ENCODE results near the gene RNF213.
"Not testable (repeated sequence)": the region's sequence is repeated elsewhere in the genome, so short reads cannot be mapped to it uniquely, and the experiment has no call there.

RNF213 gene

DNA sequence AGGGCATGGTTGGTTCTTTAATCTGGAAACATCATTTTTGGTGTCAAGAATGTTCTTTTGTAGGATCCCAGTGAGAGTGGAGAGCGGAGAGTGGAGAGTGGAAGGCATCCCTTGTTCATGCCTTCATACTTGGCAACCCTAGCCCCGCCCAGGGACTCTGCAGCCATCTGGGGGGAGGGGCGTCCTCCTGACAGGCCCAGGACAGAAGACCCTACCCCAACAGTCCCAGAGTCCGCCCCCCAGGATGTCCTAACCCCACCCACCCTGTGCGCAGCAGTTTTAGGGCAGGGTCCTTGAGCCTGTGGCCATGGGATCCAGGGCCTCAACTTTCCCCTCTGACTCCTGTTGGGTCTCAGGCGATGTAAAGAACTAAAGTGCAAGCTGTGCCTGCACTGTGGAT is 36.0 kb upstream of the RNF213 start:
- DNase-seq, result no peak

DNA sequence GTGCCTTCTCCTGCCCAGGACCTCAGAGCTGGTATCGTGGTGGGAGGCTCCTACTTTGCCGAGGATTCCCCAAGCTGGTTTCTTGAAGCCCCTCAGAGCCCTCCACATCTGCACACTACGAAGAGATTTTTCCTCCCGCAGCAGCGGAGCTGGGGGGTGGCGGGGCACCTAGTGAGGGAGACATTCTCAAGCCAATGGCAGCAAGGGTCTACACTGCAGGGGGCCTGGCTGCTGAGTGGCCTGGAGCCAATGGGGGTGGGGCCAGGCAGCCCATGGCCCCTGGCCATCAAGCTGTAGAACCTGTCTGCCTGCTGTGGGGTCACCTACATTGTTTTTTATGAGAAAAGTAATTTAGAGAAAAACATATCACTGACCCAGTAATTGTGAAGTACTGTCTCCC is 35.4 kb upstream of the RNF213 start:
- no peak for DNase-seq

DNA sequence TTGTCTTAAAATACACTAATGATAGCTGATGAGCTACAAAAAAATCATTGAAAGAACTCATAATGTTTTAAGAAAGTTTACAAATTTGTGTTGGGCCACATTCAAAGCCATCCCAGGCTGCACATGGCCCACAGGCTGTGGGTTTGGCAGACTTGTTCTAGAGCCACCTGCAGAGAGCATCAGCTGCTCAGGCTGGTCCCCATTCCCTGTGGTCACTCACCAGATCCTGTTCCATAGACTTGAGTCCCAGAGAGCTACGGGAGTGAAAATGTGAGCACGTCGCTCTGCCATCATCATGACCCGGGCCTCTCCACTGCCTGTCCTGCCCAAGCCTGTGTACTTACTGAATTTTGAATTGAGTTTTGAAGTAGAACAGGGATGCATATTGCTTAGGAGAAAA is 33.5 kb upstream of the RNF213 start:
- no peak for DNase-seq

DNA sequence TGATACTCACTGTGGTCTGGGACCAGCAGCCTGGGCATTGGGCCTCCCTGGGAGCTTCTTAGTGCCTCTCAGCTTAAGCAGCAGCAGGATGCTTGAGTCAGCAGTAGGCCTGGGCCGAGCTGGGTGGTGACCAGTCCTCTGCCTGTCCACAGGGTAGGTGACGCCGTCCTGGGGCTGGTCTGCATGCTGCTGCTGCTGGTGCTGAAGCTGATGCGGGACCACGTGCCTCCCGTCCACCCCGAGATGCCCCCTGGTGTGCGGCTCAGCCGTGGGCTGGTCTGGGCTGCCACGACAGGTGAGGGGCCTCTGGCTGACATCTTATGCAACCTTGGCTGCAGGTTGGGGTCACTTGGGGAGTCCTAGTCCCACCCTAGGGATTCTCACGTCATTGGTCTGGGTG is 33.0 kb upstream of the RNF213 start:
- DNase-seq, result no peak

DNA sequence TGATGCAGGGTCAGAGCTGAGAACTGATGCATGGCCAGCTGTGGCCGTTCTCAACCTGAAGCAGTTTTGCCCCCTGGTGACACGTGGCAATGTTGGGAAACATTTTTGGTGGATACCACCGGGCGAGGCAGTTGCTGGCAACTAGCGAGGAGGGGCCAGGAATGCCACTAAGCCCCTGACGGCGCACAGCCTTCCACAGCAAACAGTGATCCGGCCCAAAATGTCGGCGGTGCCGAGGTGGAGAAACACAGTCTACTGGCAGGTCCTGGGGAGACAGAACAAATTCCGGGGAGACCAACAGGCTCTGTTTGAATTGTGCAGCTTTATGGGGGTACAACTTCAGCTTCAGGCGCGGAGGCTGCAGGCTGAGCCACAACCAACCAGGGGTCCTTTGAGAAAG is 32.2 kb upstream of the RNF213 start:
- no peak for DNase-seq

DNA sequence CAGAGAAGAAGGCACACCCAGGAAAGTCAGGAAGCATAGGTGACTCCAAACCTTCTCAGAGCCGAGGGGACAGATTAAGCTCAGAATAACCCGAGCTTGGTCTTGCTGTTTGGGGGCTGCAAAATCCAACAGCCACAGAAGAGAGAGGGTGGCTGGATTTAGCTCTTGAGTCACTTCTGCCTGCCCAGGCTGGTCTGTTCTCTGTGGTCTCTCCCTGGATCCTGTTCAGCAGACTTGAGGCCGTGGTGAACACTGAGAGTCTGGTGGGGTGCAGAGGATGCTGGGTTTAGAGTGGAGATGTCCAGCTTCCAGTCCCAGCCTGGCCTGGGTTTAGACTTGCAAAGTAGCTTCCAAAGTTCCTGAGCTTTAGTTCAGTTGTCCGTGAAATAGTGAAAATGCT is 31.6 kb upstream of the RNF213 start:
- no peak for DNase-seq

DNA sequence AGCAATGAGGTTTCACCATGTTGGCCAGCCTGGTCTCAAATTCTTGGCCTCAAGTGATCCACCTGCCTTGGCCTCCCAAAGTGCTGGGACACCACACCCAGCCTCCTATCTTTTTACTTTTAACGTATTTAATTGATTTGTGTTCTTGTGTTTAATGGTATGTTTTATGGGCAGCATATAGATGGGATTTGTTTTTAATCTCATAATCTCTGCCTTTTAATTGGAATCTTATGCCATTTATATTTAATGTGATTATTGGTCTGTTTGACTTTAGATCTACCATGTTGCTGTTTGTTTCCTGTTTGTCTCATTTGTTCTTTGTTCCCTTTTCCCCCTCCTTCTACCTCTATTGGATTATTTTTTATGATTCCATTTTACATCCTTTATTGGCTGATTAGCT is 28.2 kb upstream of the RNF213 start:
- no peak for DNase-seq

DNA sequence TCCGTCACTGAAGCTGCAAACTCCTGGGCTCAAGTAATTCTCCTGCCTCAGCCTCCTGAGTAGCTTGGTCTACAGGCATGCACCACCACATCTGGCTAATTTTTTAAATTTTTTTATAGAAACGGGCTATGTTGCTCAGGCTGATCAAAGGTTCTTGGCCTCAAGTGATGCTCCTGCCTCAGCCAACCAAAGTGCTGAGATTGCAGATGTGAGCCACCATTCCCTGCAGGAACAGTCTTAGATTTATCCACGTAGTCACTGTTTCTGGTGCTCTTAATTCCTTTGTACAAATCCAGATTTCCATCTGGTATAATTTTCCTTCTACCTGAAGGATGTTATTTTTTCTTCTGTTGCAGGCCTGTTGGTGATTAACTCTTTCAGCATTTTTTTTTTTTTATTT is 27.4 kb upstream of the RNF213 start:
- no peak for DNase-seq

DNA sequence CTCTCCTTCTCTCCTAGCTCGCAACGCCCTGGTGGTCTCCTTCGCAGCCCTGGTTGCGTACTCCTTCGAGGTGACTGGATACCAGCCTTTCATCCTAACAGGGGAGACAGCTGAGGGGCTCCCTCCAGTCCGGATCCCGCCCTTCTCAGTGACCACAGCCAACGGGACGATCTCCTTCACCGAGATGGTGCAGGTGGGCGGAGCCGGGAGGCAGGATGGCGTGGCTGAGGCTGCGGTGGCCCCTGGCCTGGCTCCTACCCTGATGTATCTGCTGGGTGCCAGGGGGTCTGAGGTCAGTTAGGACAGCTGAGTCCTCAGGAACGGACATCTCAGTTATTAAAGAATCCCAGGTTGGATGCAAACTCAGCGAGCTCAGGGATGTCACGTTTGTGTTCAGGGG is 23.7 kb upstream of the RNF213 start:
- no peak for DNase-seq

DNA sequence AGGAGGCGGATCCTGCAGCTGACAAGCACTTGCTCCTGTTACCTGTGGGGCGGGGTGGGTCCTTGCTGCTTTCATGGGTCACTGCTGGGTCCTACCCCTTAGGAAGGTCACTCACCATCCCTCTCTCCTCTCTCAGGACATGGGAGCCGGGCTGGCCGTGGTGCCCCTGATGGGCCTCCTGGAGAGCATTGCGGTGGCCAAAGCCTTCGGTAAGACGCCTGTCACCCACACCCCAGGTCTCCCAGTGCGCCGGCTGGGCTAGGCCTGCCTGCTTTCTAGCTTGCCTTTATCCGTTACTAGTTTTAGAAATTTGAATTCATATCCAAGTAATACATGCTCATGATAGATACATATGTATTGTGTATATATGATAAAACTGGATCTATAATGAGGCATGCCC is 23.3 kb upstream of the RNF213 start:
- no peak for DNase-seq

DNA sequence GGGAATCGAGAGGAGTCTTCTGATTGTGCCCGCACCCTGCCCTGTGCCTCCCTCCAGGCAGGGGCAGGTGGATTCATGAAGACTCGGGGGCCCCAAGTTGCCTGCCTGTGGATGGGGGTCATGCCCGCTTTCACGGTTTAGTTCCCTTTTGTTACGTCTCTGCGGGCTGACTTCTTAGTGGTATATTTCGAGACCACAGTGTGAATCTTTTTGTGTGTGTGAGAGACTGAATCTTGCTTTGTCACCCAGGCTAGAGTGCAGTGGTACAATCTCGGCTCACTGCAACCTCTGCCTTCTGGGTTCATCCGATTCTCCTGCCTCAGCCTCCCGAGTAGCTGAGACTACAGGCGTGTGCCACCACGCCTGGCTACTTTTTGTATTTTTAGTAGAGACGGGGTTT is 18.1 kb upstream of the RNF213 start:
- no peak for DNase-seq

DNA sequence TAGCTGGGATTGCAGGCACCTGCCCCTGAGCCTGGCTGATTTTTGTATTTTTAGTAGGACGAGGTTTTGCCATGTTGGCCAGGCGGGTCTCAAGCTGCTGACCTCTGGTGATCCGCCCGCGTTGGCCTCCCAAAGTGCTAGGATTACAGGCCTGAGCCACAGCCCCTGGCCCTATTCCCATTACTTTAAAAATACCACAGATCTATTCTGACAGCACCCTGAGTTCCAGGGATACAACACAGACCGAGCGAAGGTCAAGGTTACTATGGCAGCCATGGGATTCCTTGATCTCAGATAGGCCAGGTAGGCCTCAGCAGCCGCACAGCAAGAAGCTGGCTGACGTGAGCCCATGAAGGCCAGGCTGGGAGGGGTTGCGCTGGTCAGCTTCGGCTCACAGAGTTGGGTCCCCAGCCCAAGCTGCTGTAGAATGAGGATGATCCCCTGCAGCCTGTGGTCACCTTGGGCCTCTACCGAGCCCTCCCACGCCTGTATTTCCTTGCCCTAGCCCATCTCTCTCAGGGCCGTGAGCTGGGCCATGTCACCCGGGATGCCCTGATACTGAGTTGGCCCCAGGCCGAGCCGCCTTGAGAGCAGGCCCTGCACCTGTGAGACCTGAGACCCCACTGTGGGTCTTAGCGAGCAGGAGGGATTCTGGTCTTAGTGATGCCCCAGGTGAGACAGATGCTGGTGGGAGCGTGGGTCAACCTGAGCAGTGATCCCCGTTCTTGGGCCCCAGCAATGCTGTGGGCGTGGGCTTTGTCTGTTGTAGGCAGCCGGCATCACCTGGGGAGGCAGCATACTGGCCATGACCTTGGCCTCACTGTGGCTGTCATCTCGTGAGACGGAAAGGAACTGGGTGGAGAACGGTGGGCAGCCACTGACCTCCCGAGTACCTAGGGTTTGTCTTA is 16.9 kb upstream of the RNF213 start:
- no peak for DNase-seq

DNA sequence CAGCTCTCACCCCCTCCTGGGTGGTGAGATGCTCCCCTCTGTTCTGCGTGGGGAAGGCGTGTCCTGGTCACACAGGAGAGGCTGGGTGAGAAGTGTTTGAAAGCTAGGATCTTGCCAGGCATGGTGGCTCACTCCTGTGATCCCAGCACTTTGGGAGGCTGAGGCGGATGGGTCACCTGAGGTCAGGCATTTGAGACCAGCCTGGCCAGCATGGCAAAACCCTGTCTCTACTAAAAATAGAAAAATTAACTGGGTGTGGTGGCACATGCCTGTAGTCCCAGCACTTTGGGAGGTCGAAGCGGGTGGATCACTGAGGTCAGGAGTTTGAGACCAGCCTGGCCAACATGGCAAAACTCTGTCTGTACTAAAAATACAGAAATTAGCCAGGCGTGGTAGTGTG is 16.2 kb upstream of the RNF213 start:
- not testable (repeated sequence) for DNase-seq

DNA sequence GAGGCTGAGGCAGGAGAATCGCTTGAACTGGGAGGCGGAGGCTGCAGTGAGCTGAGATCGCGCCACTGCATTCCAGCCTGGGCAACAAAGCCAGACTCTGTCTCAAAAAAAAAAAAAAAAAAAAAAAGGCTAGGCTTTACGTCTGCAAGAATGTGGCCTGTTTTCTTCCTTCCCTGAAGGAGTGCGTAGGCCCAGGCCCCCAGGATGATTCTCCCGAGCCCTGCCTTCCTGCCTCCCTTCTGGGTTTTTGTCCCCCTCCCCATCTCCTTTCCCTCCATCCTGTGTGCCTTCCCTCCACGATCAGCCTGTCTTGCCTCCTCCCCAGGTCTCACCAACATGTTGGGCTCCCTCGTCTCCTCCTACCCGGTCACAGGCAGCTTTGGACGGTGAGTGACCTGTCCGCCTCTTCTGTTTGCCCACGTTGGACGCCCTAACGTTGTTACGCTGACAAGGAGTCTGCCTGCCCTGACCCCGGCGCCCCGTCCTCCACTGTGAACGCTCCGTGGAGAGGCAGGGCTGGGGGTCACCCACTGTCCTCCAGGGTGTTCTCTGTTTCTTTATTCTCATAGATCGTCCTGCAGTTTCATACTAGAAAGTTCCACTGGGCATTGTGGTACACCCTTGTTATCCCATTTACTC is 15.7 kb upstream of the RNF213 start:
- no peak for DNase-seq

DNA sequence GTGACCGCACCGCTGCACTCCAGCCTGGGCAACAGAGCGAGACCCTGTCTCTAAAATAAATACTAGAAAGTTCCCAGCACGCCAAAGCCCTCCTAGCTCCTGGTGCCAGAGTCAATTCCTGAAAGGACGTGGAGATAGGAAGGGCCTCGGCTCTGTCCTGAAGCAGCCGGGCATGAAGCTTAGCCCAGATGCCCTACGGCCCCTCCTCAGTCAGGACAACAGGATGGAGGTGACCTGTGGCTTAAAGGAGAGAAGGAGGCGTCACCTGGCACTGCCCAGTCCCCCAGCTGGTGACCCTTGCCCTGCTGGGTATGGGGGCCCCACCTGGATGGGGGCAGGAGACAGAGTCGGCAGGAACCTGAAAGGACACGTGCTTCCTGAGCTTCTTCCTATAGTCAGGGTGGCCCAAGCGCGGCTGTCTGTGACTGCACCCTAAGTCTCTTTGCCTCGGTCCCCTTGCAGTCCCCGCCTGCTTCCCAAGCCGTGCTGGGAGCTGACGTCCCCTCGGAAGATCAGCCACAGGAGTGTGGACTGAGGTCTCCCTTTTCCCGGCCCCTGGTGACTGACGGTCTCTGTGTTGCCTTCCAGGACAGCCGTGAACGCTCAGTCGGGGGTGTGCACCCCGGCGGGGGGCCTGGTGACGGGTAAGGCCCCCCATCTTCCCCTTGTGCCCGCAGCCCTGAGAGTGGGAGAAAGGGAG is 14.9 kb upstream of the RNF213 start:
- no peak for DNase-seq

DNA sequence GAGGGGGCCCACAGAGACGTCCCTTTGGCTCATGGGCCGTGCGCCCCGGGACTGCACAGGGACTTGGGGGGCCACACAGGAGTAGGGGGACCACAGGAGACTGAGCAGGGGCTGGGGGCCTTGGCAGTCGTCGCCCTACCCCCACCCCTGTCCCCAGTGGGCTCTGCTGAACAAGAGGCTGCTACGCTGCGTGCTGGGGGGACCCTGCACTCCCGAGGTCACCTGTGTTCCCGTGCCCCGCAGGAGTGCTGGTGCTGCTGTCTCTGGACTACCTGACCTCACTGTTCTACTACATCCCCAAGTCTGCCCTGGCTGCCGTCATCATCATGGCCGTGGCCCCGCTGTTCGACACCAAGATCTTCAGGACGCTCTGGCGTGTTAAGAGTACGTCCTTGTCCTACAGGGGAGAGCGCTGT is 14.4 kb upstream of the RNF213 start:
- no peak for DNase-seq

DNA sequence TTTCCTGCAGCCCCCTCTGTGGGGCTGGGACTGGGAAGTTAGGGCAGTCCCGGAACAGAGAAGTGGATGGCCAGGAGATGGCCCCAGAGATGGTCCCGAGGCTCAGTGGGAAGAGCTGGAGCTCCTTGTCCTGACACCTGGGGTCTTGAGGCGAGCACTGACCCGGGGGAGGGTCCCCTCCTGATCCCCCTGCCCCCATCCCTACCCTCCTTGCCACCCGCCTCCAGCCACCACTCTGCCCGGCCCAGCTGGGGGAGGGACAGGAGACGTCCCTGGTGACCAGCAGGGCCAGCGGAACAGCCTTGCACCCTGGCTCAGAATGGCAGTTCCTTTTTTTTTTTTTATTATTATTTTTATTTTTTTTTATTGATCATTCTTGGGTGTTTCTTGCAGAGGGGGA is 13.9 kb upstream of the RNF213 start:
- DNase-seq, result no peak

DNA sequence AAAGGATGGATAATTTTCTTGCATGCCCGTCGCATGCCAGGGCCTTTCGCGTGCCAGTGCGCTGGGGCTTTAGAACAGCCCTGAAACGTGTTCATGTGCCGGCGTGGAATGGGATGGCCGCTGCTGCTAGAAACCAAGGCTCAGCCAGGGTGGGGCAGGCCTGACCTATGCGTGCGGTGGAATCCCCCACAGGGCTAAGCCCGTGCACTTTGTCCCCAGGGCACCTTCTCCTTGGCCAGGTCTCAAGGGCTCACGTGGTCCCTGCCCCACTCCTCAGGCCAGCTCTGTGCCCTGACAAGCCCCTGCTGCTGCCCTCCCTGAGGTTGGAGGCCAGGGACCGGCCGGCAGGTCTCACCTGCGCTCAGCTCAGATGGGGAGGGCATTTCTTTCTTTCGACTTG is 13.1 kb upstream of the RNF213 start:
- no peak for DNase-seq

DNA sequence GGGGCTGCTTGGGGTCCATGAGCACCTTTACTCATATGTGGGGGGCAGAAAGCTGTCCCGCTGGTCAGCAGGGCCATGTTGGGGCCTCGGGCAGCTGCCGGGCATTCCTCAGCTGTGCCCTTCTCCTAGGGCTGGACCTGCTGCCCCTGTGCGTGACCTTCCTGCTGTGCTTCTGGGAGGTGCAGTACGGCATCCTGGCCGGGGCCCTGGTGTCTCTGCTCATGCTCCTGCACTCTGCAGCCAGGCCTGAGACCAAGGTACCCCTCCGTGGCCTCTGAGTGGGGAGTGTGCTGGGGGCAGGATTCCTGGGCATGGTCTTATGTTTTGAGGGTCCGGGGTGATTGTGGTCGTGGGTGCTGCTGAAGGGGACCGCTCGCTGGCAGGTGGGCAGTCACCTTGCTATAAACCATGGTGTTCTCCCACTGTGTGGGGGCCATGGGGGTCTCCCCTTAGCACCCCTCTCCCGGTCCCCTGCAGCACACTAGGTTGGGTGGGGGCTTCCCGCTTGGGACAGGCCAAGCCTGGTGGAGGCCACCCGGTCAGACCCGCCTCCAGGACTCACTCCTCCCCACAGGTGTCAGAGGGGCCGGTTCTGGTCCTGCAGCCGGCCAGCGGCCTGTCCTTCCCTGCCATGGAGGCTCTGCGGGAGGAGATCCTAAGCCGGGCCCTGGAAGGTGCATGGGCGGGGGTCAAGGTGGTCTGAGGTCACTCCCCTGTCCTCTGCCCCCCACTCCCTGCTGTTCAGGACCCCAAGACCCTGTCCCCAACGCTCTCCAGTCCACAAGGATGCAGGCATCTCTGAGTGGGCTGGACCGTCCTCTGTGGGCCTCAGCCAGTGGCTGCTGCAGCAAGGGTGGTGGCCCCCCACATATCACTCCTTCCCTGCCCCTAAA is 12.4 kb upstream of the RNF213 start:
- no peak for DNase-seq

DNA sequence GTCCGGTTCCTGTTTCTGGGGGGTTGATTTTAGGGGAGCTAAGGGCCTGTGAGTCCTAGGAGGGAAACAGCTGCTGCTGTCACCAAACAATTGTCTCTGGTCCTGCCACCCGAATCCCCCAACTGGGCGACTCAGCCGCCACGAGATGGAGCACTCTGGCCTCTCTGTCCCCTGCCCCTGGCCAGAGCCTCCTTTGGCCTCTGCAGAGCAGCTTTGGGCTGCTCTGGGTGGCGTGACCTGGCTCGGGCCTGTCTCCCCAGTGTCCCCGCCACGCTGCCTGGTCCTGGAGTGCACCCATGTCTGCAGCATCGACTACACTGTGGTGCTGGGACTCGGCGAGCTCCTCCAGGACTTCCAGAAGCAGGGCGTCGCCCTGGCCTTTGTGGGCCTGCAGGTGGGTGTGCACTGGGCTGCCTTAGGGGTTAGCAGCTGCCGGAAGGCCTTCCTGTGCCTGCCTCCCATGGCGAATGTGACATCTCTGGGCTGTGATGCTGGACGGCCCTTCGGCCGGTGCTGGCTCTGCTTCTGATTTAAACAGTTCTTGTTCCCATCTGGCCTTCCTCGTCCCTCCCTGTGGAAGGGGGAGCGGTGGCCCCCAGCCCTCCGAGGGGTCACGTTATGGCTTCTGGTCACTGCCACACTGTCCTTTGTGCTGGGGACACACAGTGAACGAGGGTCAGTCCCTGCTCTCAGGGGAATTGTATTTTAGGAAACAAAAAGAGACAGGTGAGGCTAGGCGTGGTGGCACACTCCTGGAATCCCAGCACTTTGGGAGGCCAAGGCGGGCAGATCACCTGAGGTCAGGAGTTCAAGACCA is 11.6 kb upstream of the RNF213 start:
- DNase-seq, result no peak

DNA sequence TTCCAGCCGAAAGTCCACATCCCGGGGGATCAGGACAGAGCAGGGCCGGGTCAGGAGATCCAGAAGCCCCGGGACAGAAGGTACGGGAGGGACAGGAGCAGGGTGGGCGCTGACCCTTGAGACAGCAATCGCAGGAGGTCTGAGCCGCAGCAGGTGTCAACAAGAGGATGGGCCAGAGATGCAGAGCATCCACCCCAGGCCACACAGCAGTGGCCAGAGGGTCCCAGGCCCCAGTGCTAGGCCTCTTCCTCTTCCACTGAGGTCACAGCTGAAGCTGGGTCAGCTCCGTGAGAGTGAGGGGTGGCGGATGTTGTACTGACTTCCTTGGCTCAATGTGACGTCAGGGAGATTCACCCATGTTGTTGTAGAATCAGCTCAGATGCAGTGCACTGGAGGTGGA is 8.7 kb upstream of the RNF213 start:
- DNase-seq, result no peak

DNA sequence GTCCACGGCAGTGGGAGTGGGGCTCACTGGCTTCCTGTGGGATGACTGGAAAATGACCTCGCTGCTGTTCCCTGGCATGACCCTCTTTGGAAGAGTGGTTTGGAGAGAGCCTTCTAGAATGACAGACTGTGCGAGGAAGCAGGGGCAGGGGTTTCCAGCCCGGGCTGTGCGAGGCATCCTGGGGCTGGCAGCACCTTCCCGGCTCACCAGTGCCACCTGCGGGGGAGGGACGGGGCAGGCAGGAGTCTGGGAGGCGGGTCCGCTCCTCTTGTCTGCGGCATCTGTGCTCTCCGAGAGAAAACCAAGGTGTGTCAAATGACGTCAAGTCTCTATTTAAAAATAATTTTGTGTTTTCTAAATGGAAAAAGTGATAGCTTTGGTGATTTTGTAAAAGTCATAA is 7.8 kb upstream of the RNF213 start:
- DNase-seq, result peak; percentile 81
